A549 (cell line): ENCODE data around the gene TSPAN5. TPM values are rescaled to one million over a fixed set of nuclear protein-coding genes. Genes with fewer than 3 reads are reported as not detected.

Source experiments
- ATAC-seq, 2 experiments: fragments of 200-7000 bp in 1 of 2; fragments of >200 bp in 1 of 2; cut with Nextera tagmentation in 1 of 2; cut with Tn5 transposase in 1 of 2; 3 replicates each; pipeline versions ENCODE4 v1.8.0 to v1.9.1; 2018 to 2020; ENCODE audit warnings: mild to moderate bottlenecking in 1 of 2, moderate library complexity in 1 of 2
- CTCF ChIA-PET: fragments of 300-600 bp; sonication (Branson Sonifier 250); formaldehyde crosslinking; extraction: SDS; loops from one replicate; lab custom pipeline; 2021; ENCODE audit warnings: antibody characterized with exemption, inconsistent platforms; lab: Yijun Ruan, JAX
- POLR2A ChIA-PET: fragments of 350-600 bp; formaldehyde crosslinking; extraction: SDS; loops from one replicate; lab custom pipeline; 2021; ENCODE audit warnings: antibody characterized with exemption, inconsistent platforms; lab: Yijun Ruan, JAX
- DNase-seq, 2 experiments: peaks; one replicate each; pipeline versions ENCODE4 v3.0.0 to v3.0.0-alpha.2; 2011 to 2016; ENCODE audit warnings: low read depth in 1 of 2, low spot score in 1 of 2
- FAIRE-seq: peaks from 2 replicates; lab custom pipeline; 2011; peaks lifted over from hg19 to GRCh38; lab: Jason Lieb, UNC
- H3K27ac ChIP-seq, 2 experiments: fragments of >200 bp; sonication (Bioruptor Twin); formaldehyde crosslinking; 3 replicates each; pipeline ENCODE4 v1.5.1; 2016 to 2017
- H3K4me1 ChIP-seq: fragments of >200 bp; sonication (Bioruptor Twin); formaldehyde crosslinking; 3 replicates; pipeline ENCODE4 v1.6.1; 2016
- H3K4me2 ChIP-seq: fragments of >200 bp; sonication (Bioruptor Twin); formaldehyde crosslinking; 3 replicates; pipeline ENCODE4 v1.6.1; 2016
- H3K4me3 ChIP-seq: fragments of >200 bp; sonication (Bioruptor Twin); formaldehyde crosslinking; 3 replicates; pipeline ENCODE4 v1.5.1; 2016
- H3K9me3 ChIP-seq: fragments of >200 bp; sonication (Bioruptor Twin); formaldehyde crosslinking; 3 replicates; pipeline ENCODE4 v1.6.1; 2016
- BHLHE40 ChIP-seq: IDR thresholded peaks from 2 replicates; pipeline ENCODE4 v1.6.1; 2012; ENCODE audit warnings: low read depth, low read length, inconsistent platforms
- EHMT2 ChIP-seq: fragments of 200-600 bp; sonication (generic); IDR thresholded peaks from 2 replicates; pipeline ENCODE4 v1.6.1; 2016; ENCODE audit warnings: antibody characterized with exemption, low read depth, mild to moderate bottlenecking, moderate library complexity
- EP300 ChIP-seq, 2 experiments: fragments of >200 bp; sonication (Bioruptor Twin); formaldehyde crosslinking; IDR thresholded peaks; 2 replicates in 1 of 2; 3 replicates in 1 of 2; pipeline ENCODE4 v1.6.1; 2016 to 2017
- ESRRA ChIP-seq: fragments of 150-350 bp; IDR thresholded peaks from 2 replicates; pipeline ENCODE4 v1.6.1; 2014; ENCODE audit warnings: mild to moderate bottlenecking, low read length, borderline replicate concordance
- GATA3 ChIP-seq: IDR thresholded peaks from 2 replicates; pipeline ENCODE4 v1.6.1; 2012; ENCODE audit warnings: borderline replicate concordance
- HDAC2 ChIP-seq: fragments of 200-600 bp; sonication (generic); IDR thresholded peaks from 2 replicates; pipeline ENCODE4 v1.6.1; 2016
- HEYL ChIP-seq: fragments of 250-450 bp; sonication (Bioruptor Pico); IDR thresholded peaks from 2 replicates; pipeline ENCODE4 v1.8.0; 2021; ENCODE audit warnings: mild to moderate bottlenecking, moderate library complexity
- HOXB5 ChIP-seq: fragments of 250-450 bp; sonication (Bioruptor Pico); IDR thresholded peaks from 2 replicates; pipeline ENCODE4 v1.5.0; 2020; ENCODE audit warnings: mild to moderate bottlenecking, moderate library complexity
- JUN ChIP-seq, 2 experiments: fragments of >200 bp; sonication (Bioruptor Twin); formaldehyde crosslinking; IDR thresholded peaks; 2 replicates in 1 of 2; 3 replicates in 1 of 2; pipeline ENCODE4 v1.6.1; 2016 to 2017
- MAZ ChIP-seq: fragments of 150-350 bp; IDR thresholded peaks from 2 replicates; pipeline ENCODE4 v1.6.1; 2014; ENCODE audit warnings: antibody characterized with exemption, low read depth, low read length, borderline replicate concordance
- MYC ChIP-seq: IDR thresholded peaks from 2 replicates; pipeline ENCODE4 v1.6.1; 2012; ENCODE audit warnings: mild to moderate bottlenecking, inconsistent platforms, low read length, improper control_type of control experiment, borderline replicate concordance
- NPAS2 ChIP-seq: fragments of 250-450 bp; sonication (Bioruptor Pico); IDR thresholded peaks from 2 replicates; pipeline ENCODE4 v1.8.0; 2022; ENCODE audit warnings: mild to moderate bottlenecking, moderate library complexity, borderline replicate concordance
- PHF8 ChIP-seq: fragments of 200-600 bp; sonication (generic); IDR thresholded peaks from 2 replicates; pipeline ENCODE4 v1.6.1; 2016; ENCODE audit warnings: low read depth, mild to moderate bottlenecking, antibody characterized with exemption, moderate library complexity, borderline replicate concordance
- POLR2A ChIP-seq: IDR thresholded peaks from 2 replicates; pipeline ENCODE4 v1.6.1; 2012; ENCODE audit warnings: mild to moderate bottlenecking, low read length
- RCOR1 ChIP-seq: fragments of 150-350 bp; IDR thresholded peaks from 2 replicates; pipeline ENCODE4 v1.6.1; 2014; ENCODE audit warnings: antibody characterized with exemption, low read length, low read depth
- RFX5 ChIP-seq: fragments of 450-650 bp; IDR thresholded peaks from 2 replicates; pipeline ENCODE4 v1.7.1; 2014; ENCODE audit warnings: antibody characterized with exemption, mild to moderate bottlenecking, moderate library complexity
- RNF2 ChIP-seq: fragments of 200-600 bp; sonication (generic); IDR thresholded peaks from 2 replicates; pipeline ENCODE4 v1.6.1; 2016; ENCODE audit warnings: low read depth, mild to moderate bottlenecking, antibody characterized with exemption, moderate library complexity, borderline replicate concordance
- SMC3 ChIP-seq: fragments of >200 bp; sonication (Bioruptor Twin); formaldehyde crosslinking; IDR thresholded peaks from 3 replicates; pipeline ENCODE4 v1.6.1; 2018; ENCODE audit warnings: inconsistent platforms
- SREBF2 ChIP-seq: fragments of 450-650 bp; IDR thresholded peaks from 2 replicates; pipeline ENCODE4 v1.6.1; 2014; ENCODE audit warnings: mild to moderate bottlenecking, moderate library complexity
- TFCP2L1 ChIP-seq: fragments of 250-450 bp; sonication (Bioruptor Pico); IDR thresholded peaks from 2 replicates; pipeline ENCODE4 v1.5.0; 2021; ENCODE audit warnings: mild to moderate bottlenecking
- ZFP36 ChIP-seq: fragments of 450-650 bp; IDR thresholded peaks from 2 replicates; pipeline ENCODE4 v1.6.1; 2014; ENCODE audit warnings: borderline replicate concordance; ENCODE audit not compliant: partially characterized antibody
- WGBS: methylation state at CpG from one replicate; pipeline ENCODE4 v1.1.6; 2017; ENCODE audit errors: missing lambda C conversion rate; 5-methylcytosine and 5-hydroxymethylcytosine counted together
- polyA plus RNA-seq, 4 experiments: library from polyadenylated mRNA; depleted of rRNA in 3 of 4; stranded (reverse); fragments of >200 nt; fragmentation: RNase III in 1 of 4; extraction: RNeasy Plus Mini Kit Qiagen cat#74134 plus additional on column Dnase treatment in 1 of 4; gene quantifications; 2 replicates in 3 of 4; 3 replicates in 1 of 4; pipeline ENCODE4 v1.2.3, GENCODE V29; 2011 to 2017
- TF ChIP-seq, protein P1 (sequence below): IDR thresholded peaks from 2 replicates; pipeline ENCODE4 v1.6.1; 2012; ENCODE audit warnings: low read depth, borderline replicate concordance

Gene TSPAN5
- polyA plus RNA-seq, 2 of the 4 experiments (the other 2 are of a cell fraction), result 9.5 to 12.4 TPM

DNA sequence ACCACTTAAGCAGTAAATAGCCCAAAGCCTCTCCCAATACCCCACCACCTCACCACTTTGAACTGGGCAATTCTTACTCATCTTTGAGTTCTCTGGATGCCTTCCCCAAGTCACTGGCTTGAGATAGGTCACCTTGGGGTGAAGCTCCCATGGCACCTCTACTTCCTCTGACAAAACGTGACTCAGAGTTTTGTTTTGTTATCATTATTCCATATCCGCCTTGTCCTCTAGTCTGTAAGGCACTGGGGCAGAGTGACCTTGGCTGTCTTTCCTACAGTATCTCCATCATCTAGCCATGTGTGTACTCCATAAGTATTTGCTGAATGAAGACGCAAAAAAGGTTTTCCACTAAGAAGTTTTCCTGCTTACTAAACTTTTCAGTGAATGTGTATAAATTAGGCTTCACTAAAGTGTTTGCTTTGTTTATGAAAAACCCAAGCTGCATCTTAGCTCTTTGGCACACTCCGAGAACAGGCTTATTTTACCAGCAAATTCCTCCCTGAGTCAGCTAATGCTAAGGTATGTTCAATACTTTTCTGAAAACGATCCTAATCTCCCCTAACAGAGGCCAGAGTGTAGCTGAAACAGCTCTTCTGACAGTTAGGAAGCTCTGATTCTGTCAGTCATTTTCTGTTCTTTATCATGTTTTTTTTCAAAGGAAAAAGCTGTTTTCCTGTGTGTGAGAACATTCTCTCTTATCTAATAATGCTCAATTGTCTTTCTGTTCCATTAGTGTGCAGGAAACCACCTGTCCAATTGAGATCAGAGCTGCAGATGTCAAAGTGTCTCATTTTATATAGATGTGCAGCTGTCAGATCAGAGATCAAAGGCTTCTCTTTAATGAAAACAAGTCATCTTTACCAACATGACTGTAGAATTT, 30.2 kb upstream of the TSPAN5 start:
- ATAC-seq (peak; percentile 62 to 68; a peak in 5 of 6 replicates), FAIRE-seq (no peak), DNase-seq (peak; percentile 5 to 43)
- Histone ChIP-seq H3K27ac (no peak overlapping the region), H3K4me3 (no peak overlapping the region), H3K4me1 (peaks cover 8% of the 10 kb centered on the region; the same call in 2 of the 3 replicates), H3K9me3 (no peaks in the 10 kb centered on the region), H3K4me2 (peak overlapping the region; percentile 36; the same call in 2 of the 3 replicates)
- ChIA-PET CTCF (interaction anchor here (1.7 kb wide), 1 partner anchor 52 kb away, joined by 4 read pairs; no protein-coding TSS in a partner anchor), POLR2A (no interaction called here)
- WGBS, result 23% methylated on average over 5 of the region's 5 CpGs
- TF ChIP-seq GATA3 (no peak), EP300 (IDR thresholded peaks at IDR 0.05) (no peak), ZFP36 (no peak), RFX5 (no peak), PHF8 (no peak), HEYL (no peak), HDAC2 (no peak), JUN (IDR thresholded peaks at IDR 0.05) (no peak), MAZ (no peak), ESRRA (no peak), MYC (no peak)

- Histone ChIP-seq H3K4me2 (peak overlapping the region; percentile 36; the same call in 1 of the 3 replicates), H3K9me3 (no peaks in the 10 kb centered on the region), H3K4me3 (no peak overlapping the region), H3K27ac (no peak overlapping the region), H3K4me1 (peaks cover 8% of the 10 kb centered on the region; the same call in 2 of the 3 replicates)
- ATAC-seq (no peak), FAIRE-seq (no peak), DNase-seq (no peak)
- CTCF ChIA-PET, result interaction anchor here (1.7 kb wide), 1 partner anchor 53 kb away, joined by 4 read pairs; no protein-coding TSS in a partner anchor
- 54% methylated on average over 1 of the region's 1 CpG for WGBS
- POLR2A ChIA-PET, result no interaction called here
- TF ChIP-seq RNF2, result no peak
- no peak for TF ChIP-seq TFCP2L1
- TF ChIP-seq, protein P1, sequence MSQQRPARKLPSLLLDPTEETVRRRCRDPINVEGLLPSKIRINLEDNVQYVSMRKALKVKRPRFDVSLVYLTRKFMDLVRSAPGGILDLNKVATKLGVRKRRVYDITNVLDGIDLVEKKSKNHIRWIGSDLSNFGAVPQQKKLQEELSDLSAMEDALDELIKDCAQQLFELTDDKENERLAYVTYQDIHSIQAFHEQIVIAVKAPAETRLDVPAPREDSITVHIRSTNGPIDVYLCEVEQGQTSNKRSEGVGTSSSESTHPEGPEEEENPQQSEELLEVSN, result no peak
- no peak for TF ChIP-seq NPAS2 (CRISPR knock-in tag)
Observed at GRCh38 chr4:98687876-98688275, 29.5 kb upstream of the TSPAN5 start.

DNA sequence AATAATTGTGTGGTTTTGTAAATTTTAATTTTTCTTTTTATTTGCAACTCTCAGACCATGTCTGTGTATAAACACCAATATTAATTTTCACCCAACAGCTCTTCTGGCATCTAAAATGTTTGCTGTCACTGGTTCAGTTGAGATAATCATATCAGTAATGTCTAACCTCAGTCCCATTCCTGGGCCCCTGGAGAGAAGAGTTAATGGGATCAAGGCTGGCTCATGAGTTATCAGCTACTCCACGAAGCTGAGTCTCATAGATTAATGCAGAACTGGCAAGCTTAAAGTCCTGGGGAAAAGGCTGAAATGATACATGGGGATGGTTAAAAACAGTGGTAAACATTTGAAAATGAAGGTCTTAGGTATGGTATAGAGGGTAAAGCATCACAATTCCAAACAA, 28.4 kb upstream of the TSPAN5 start:
- POLR2A ChIA-PET, result no interaction called here
- no peak for FAIRE-seq
- 47% methylated on average over 1 of the region's 1 CpG for WGBS
- no peak overlapping the region for H3K4me2 ChIP-seq
- DNase-seq, result no peak
- H3K4me3 ChIP-seq, result no peak overlapping the region
- H3K27ac ChIP-seq, result no peak overlapping the region
- peaks cover 8% of the 10 kb centered on the region; the same call in 2 of the 3 replicates for H3K4me1 ChIP-seq
- CTCF ChIA-PET, result no interaction called here
- ATAC-seq, result no peak
- TF ChIP-seq RCOR1 (no peak), HOXB5 (CRISPR knock-in tag) (no peak), SMC3 (no peak), EHMT2 (no peak), SREBF2 (no peak), BHLHE40 (no peak), ESRRA (no peak), POLR2A (no peak)
- no peaks in the 10 kb centered on the region for H3K9me3 ChIP-seq
